SIG-M5 (cell line): ENCODE results near the gene TBC1D10B.
"Not testable (repeated sequence)": the region's sequence is repeated elsewhere in the genome, so short reads cannot be mapped to it uniquely, and the experiment has no call there.

Experiments
- DNase-seq: peaks from one replicate; lab custom pipeline; 2025; lab: John Stamatoyannopoulos, UW

TBC1D10B gene

GRCh38 chr16:30324220-30324619, 46.1 kb downstream of the TBC1D10B start:
- DNase-seq, result not testable (repeated sequence)

GRCh38 chr16:30318647-30319046, 51.6 kb downstream of the TBC1D10B start:
- not testable (repeated sequence) for DNase-seq

- DNase-seq, result not testable (repeated sequence)
These were observed 59.4 kb downstream of the TBC1D10B start for GRCh38 chr16:30310937-30311336.

GRCh38 chr16:30309255-30309654, 61.0 kb downstream of the TBC1D10B start:
- DNase-seq, result not testable (repeated sequence)
